ENCODE data around the gene ITGB8.

Gene ITGB8

DNA sequence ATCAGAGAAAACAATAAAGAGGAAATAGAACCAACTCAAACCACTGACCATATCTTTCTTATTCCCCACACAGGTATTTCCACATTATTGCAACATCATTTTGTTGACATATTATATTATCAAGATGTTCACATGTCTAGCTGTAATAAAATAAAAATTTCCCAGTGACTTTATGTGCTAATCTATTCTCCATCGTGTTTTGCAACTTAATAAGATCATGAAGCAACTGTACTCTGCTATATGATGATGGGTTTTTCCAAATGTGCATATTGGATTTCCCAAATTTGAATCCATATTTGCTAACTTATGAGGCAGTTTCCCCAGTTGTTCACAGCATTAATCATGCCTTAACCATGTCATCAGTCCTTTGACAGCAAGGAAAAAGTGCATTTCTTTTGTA is 127.8 kb downstream of the ITGB8 start:
- CTCF ChIA-PET: no interaction called here

DNA sequence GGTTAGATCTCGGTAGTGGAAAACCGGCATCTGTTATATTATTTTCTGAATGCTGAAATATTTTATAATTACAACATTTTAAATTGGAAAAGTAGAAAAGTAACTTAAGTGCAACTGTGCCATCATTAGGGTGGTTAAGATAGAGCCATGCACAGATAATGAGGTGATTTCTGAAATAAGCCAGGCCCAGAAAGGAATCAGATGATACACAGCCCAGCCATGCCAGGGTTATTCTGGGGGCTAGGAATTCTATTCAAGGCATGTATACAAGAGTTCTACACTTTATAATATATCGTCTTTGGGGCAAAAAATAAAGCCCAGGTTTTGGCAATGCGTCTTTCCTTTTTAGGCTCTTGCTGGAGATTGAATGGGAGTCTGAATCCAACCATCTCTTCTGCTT is 128.7 kb downstream of the ITGB8 start:
- WGBS (ENCODE audit: insufficient coverage): no CpG with 5 or more reads among the region's 4 CpGs
- CTCF ChIA-PET: no interaction called here

More for the DNA sequence above, 127.8 kb downstream of the ITGB8 start:
- no peak for DNase-seq
- Histone ChIP-seq H3K27ac (ENCODE audit: insufficient read depth in 1 of 2, low read depth in 1 of 2, low read length in 2 of 2, poor library complexity in 1 of 2, severe bottlenecking in 2 of 2) (no peak overlapping the region), H3K27me3 (replicated peaks in 2 of 5; ENCODE audit: control insufficient read depth in 4 of 5, insufficient read depth in 5 of 5, low read length in 4 of 5) (no peaks in the 10 kb centered on the region), H3K4me3 (ENCODE audit: control insufficient read depth in 1 of 7, extremely low read depth in 1 of 7, insufficient read depth in 4 of 7, low read depth in 2 of 7, low read length in 6 of 7) (no peak overlapping the region), H3K36me3 (ENCODE audit: control insufficient read depth in 4 of 4, insufficient read depth in 4 of 4, low read length in 3 of 4) (no peaks in the 10 kb centered on the region), H3K4me1 (ENCODE audit: control extremely low read depth in 1 of 4, control insufficient read depth in 4 of 4, insufficient read depth in 4 of 4, low read length in 3 of 4) (no peaks in the 10 kb centered on the region), H3K9me3 (ENCODE audit: control extremely low read depth in 1 of 5, control insufficient read depth in 4 of 5, insufficient read depth in 2 of 5, low read depth in 1 of 5, low read length in 4 of 5) (no peaks in the 10 kb centered on the region)
- WGBS (ENCODE audit: insufficient coverage): no CpG with 5 or more reads among the region's 1 CpG
- POLR2A ChIA-PET: no interaction called here

DNA sequence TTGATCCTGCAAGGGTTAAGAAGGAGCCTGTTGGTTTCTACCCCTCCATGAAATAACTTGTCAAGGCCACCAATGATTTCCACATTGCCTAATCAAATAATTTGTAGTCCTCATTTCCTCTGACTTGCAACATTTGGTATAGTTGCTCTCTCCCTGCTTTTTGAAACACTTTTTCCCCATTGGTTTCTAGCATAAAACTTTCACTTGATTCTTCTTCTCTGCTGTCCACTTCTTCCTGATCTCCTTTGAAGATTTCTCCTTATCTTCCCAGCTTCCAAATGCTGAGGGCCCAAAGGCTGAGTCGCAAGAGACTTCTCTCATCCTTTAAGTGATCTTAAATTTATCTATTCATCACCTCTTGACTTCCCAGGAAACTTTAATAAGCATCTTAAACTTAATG is 134.2 kb downstream of the ITGB8 start:
- Histone ChIP-seq H3K9me3 (ENCODE audit: control extremely low read depth in 1 of 5, control insufficient read depth in 4 of 5, insufficient read depth in 2 of 5, low read depth in 1 of 5, low read length in 4 of 5) (no peaks in the 10 kb centered on the region), H3K36me3 (ENCODE audit: control insufficient read depth in 4 of 4, insufficient read depth in 4 of 4, low read length in 3 of 4) (no peaks in the 10 kb centered on the region), H3K27ac (ENCODE audit: insufficient read depth in 1 of 2, low read depth in 1 of 2, low read length in 2 of 2, poor library complexity in 1 of 2, severe bottlenecking in 2 of 2) (no peak overlapping the region), H3K27me3 (replicated peaks in 2 of 5; ENCODE audit: control insufficient read depth in 4 of 5, insufficient read depth in 5 of 5, low read length in 4 of 5) (no peaks in the 10 kb centered on the region), H3K4me3 (ENCODE audit: control insufficient read depth in 1 of 7, extremely low read depth in 1 of 7, insufficient read depth in 4 of 7, low read depth in 2 of 7, low read length in 6 of 7) (no peak overlapping the region), H3K4me1 (ENCODE audit: control extremely low read depth in 1 of 4, control insufficient read depth in 4 of 4, insufficient read depth in 4 of 4, low read length in 3 of 4) (no peaks in the 10 kb centered on the region)
- CTCF ChIA-PET: no interaction called here
- POLR2A ChIA-PET: no interaction called here
- no CpG with 5 or more reads among the region's 1 CpG for WGBS (ENCODE audit: insufficient coverage)
- no peak for DNase-seq

More for the DNA sequence above, 128.7 kb downstream of the ITGB8 start:
- H3K4me3 ChIP-seq (ENCODE audit: control insufficient read depth in 1 of 7, extremely low read depth in 1 of 7, insufficient read depth in 4 of 7, low read depth in 2 of 7, low read length in 6 of 7): no peak overlapping the region
- no peak for DNase-seq
- no peaks in the 10 kb centered on the region for H3K4me1 ChIP-seq (ENCODE audit: control extremely low read depth in 1 of 4, control insufficient read depth in 4 of 4, insufficient read depth in 4 of 4, low read length in 3 of 4)
- POLR2A ChIA-PET: no interaction called here
- no peaks in the 10 kb centered on the region for H3K9me3 ChIP-seq (ENCODE audit: control extremely low read depth in 1 of 5, control insufficient read depth in 4 of 5, insufficient read depth in 2 of 5, low read depth in 1 of 5, low read length in 4 of 5)
- H3K36me3 ChIP-seq (ENCODE audit: control insufficient read depth in 4 of 4, insufficient read depth in 4 of 4, low read length in 3 of 4): no peaks in the 10 kb centered on the region
- H3K27me3 ChIP-seq (replicated peaks in 2 of 5; ENCODE audit: control insufficient read depth in 4 of 5, insufficient read depth in 5 of 5, low read length in 4 of 5): no peaks in the 10 kb centered on the region
- no peak overlapping the region for H3K27ac ChIP-seq (ENCODE audit: insufficient read depth in 1 of 2, low read depth in 1 of 2, low read length in 2 of 2, poor library complexity in 1 of 2, severe bottlenecking in 2 of 2)
